Measurements from ENCODE around the gene CHRNA3. TPM values are rescaled to one million over a fixed set of nuclear protein-coding genes. Genes with fewer than 3 reads are reported as not detected.
A peak's percentile ranks its signal among the peaks of the same experiment; 100 is the strongest.

CHRNA3 gene
- total and polyA plus RNA-seq, 3 donors from 2014 or later: 3.1 to 5.7 (median 4.5) TPM

GRCh38 chr15:78623786-78624497 lies 3.1 kb upstream of the CHRNA3 start:
- no peaks in the 10 kb centered on the region for H3K27me3 ChIP-seq
- H3K36me3 ChIP-seq (ENCODE audit: low read depth, missing control alignments): no peaks in the 10 kb centered on the region
- intact Hi-C loops (cut with DNase I; ENCODE audit: low total_unique reads): no loop called here
- no peak for DNase-seq
- peaks cover 4% of the 10 kb centered on the region for H3K4me1 ChIP-seq
- H3K4me3 ChIP-seq: no peak overlapping the region
- no peak overlapping the region for H3K27ac ChIP-seq
- WGBS, 2 donors: 91 to 94% methylated on average over 7 of the region's 7 CpGs
- no peaks in the 10 kb centered on the region for H3K9me3 ChIP-seq
- no peak for TF ChIP-seq POLR2A (IDR thresholded peaks at IDR 0.05)

GRCh38 chr15:78621810-78622402 lies 1.1 kb upstream of the CHRNA3 start:
- Histone ChIP-seq H3K4me1 (peaks cover 4% of the 10 kb centered on the region), H3K36me3 (ENCODE audit: low read depth, missing control alignments) (no peaks in the 10 kb centered on the region), H3K9me3 (no peaks in the 10 kb centered on the region), H3K27ac (no peak overlapping the region), H3K27me3 (no peaks in the 10 kb centered on the region), H3K4me3 (no peak overlapping the region)
- intact Hi-C loops (cut with DNase I; ENCODE audit: low total_unique reads): no loop called here
- no peak for TF ChIP-seq POLR2A (IDR thresholded peaks at IDR 0.05)
- no peak for TF ChIP-seq CTCF (IDR thresholded peaks at IDR 0.05)
- WGBS, 2 donors: 59 to 71% methylated on average over 10 of the region's 10 CpGs
- DNase-seq: no peak

GRCh38 chr15:78620021-78620526 lies 722 bp downstream of the CHRNA3 start:
- peak overlapping the region; percentile 41 to 44 for H3K4me3 ChIP-seq
- peak; percentile 33 for DNase-seq
- intact Hi-C loops (cut with DNase I; ENCODE audit: low total_unique reads): no loop called here
- TF ChIP-seq POLR2A (IDR thresholded peaks at IDR 0.05): no peak
- no peak for TF ChIP-seq CTCF (IDR thresholded peaks at IDR 0.05)
- H3K27me3 ChIP-seq: no peaks in the 10 kb centered on the region
- H3K4me1 ChIP-seq: peaks cover 4% of the 10 kb centered on the region
- WGBS, 2 donors: 0 to 2% methylated on average over 3 to 36 of the region's 41 CpGs
- no peaks in the 10 kb centered on the region for H3K36me3 ChIP-seq (ENCODE audit: low read depth, missing control alignments)
- H3K9me3 ChIP-seq: no peaks in the 10 kb centered on the region
- H3K27ac ChIP-seq: no peak overlapping the region

GRCh38 chr15:78619022-78619950 lies 1.5 kb downstream of the CHRNA3 start:
- H3K36me3 ChIP-seq (ENCODE audit: low read depth, missing control alignments): no peaks in the 10 kb centered on the region
- H3K4me3 ChIP-seq: peak overlapping the region in 1 of 2 donors; percentile 44
- 43 to 48% methylated on average over 19 to 20 of the region's 20 CpGs for WGBS, 2 donors
- H3K27me3 ChIP-seq: no peaks in the 10 kb centered on the region
- DNase-seq: no peak
- intact Hi-C loops (cut with DNase I; ENCODE audit: low total_unique reads): no loop called here
- no peak for TF ChIP-seq CTCF (IDR thresholded peaks at IDR 0.05)
- no peak for TF ChIP-seq POLR2A (IDR thresholded peaks at IDR 0.05)
- H3K9me3 ChIP-seq: no peaks in the 10 kb centered on the region
- H3K4me1 ChIP-seq: peaks cover 4% of the 10 kb centered on the region
- H3K27ac ChIP-seq: no peak overlapping the region

GRCh38 chr15:78618490-78618934 lies 2.3 kb downstream of the CHRNA3 start:
- no peaks in the 10 kb centered on the region for H3K36me3 ChIP-seq (ENCODE audit: low read depth, missing control alignments)
- no peak overlapping the region for H3K27ac ChIP-seq
- peak; percentile 97 for DNase-seq
- H3K4me1 ChIP-seq: peaks cover 4% of the 10 kb centered on the region
- TF ChIP-seq POLR2A (IDR thresholded peaks at IDR 0.05): no peak
- TF ChIP-seq CTCF (IDR thresholded peaks at IDR 0.05): peak; percentile 90 to 95 (median 91)
- intact Hi-C loops (cut with DNase I; ENCODE audit: low total_unique reads): no loop called here
- no peak overlapping the region for H3K4me3 ChIP-seq
- H3K27me3 ChIP-seq: no peaks in the 10 kb centered on the region
- no peaks in the 10 kb centered on the region for H3K9me3 ChIP-seq
- 23 to 29% methylated on average over 8 of the region's 8 CpGs for WGBS, 2 donors
